Left renal pelvis (tissue), 4 donors: ENCODE results near the gene FCHO1. TPM values are rescaled to one million over a fixed set of nuclear protein-coding genes. Genes with fewer than 3 reads are reported as not detected.
"Not testable (repeated sequence)": the region's sequence is repeated elsewhere in the genome, so short reads cannot be mapped to it uniquely, and the experiment has no call there.

Experiments used
- DNase-seq, 4 donors: peaks; one replicate each; pipeline ENCODE4 v3.0.0-alpha.2; 2013; ENCODE audit warnings: low read depth in 4 of 4, low spot score in 3 of 4
- polyA plus RNA-seq, 4 donors: library from polyadenylated mRNA; unstranded; fragments of 120-200 nt; gene quantifications; one replicate each; pipeline ENCODE4 v1.2.1, GENCODE V29; 2013; ENCODE audit not compliant: insufficient read length in 4 of 4

Gene FCHO1
- polyA plus RNA-seq, 4 donors, result 2.0 to 3.2 (median 2.4) TPM

- no peak for DNase-seq
These were observed 37.4 kb downstream of the FCHO1 start for GRCh38 chr19:17788632-17789031.

DNA sequence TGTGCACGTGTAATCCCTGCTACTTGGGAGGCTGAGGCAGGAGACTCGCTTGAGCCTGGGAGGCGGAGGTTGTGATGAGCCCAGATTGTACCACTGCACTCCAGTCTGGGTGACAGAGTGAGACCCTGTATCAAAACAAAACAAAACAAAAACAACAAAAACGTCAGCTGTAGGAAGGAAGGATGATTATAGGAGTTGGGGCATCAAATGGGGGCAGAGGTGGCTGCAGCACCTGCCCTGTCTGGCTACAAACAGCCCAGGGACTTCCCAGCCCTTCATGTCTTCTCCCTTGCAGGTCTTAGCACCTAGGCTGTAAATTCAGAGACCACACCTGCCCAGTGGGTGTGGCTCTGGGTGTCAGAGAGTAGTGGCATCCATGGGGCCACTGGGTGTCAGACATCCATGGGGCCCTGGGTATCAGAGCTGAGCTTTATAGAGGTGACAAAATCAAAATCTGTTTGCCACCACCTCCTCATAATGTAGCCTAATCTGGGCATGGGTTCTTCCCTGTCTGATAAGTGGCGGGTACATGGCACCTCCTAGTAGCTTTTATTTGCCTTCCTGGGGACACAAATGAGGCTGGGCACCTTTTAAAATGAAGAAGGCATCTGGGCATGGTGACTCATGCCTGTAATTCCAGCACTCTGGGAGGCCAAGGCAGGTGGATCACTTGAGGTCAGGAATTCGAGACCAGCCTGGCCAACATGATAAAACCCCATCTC, 38.9 kb downstream of the FCHO1 start:
- no peak for DNase-seq

DNA sequence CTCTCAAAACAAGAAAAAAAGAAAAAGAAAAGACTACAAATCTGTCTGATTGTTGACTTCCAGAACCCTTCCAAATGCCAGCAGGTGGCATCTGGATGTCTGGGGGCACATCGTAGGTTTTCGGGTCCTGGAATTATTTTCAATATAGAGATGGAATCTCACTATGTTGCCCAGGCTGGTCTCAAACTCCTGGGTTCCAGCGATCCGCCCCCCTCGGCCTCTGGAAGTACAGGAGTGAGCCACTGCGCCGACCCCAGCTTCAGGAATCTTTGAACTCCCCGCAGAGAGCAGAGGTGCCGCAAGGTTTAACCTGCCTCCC, 43.1 kb downstream of the FCHO1 start:
- no peak for DNase-seq

DNA sequence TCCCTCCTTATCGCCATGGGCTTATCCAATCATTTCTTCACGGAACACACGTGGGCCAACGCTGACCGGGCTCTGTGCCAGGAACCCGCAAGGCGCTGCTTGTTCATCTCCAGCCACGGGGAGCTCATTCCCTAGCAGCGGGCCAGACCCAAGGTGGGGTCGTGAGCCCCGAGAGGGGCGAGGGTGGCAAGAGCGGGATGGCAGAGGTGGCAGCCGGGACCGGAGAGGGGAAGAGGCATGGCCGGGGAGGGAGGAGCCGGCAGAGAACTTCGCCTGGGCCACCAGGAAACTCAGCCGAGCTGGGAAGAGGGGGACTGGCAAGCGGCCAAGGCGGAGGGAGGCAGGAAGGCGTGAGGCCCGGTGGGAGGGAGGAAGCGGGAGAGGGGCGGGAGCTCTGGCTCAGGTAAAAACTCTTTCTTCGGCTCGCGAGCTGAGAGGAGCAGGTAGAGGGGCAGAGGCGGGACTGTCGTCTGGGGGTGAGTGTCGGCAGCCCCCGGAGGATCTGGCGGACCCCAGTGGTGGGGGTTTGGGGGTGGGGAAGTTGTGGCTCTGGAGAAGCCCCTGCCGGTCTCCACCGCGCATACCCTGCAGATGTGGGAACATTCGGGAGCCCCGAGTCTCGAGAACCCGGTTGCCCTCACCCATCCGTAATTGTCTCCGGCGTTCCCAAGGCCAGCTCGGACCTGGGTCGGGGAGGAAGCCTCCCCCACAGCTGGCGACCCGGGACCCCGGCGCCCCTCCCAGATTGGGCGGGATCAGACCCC, 43.6 kb downstream of the FCHO1 start, which contains the start of gene B3GNT3:
B3GNT3 (plus strand) TSS at position 408 of the 764 bp plus-strand sequence. CDS start 12,670 bp downstream, outside the sequence.
- no peak for DNase-seq

DNA sequence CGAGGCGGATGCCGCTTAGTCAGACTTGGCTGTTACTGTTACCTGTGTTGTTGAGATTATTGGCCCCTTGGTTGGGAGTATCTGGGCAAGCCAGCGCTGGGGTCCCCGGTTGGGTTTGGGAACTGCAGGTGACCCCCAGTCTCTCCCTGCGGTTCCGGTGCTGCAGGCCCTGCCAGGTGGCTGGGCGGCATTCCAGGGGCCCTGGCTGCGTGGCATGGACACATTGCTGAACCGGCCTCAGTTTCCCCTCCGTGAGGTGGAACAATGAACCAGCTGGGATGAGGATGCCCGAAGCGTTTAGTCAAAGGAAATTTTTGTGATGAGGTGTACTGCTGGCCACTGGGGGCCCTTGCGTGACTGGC, 44.2 kb downstream of the FCHO1 start:
- DNase-seq, result no peak

GRCh38 chr19:17796013-17796837, 44.9 kb downstream of the FCHO1 start:
- no peak for DNase-seq

DNA sequence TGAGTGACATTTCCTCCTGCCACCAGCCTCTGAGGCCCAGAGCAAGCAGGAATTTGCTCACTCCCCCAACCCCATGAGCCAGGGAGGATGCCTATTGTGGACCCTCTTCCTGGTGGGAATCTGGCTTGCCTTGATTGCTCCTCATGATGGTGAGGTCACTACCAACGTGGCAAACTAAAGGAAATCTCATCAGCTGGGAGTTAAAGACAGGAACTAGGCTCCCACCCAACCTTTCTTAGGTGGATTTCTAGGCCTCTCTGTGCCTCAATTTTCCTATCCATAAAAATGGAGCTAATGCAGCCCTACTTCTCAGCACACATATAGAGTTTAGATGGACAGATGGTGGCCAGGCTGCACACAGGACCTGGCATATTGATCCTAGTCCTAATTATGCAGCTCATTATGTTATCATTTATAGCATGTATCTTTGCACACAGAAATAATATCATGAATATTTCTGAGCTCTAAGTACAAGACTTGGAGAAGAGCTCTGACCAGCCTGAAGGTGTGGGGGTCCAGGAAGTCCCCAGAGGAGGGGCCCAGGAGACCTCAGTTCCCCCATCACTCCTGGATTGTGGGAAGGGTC, 45.7 kb downstream of the FCHO1 start:
- no peak for DNase-seq

DNA sequence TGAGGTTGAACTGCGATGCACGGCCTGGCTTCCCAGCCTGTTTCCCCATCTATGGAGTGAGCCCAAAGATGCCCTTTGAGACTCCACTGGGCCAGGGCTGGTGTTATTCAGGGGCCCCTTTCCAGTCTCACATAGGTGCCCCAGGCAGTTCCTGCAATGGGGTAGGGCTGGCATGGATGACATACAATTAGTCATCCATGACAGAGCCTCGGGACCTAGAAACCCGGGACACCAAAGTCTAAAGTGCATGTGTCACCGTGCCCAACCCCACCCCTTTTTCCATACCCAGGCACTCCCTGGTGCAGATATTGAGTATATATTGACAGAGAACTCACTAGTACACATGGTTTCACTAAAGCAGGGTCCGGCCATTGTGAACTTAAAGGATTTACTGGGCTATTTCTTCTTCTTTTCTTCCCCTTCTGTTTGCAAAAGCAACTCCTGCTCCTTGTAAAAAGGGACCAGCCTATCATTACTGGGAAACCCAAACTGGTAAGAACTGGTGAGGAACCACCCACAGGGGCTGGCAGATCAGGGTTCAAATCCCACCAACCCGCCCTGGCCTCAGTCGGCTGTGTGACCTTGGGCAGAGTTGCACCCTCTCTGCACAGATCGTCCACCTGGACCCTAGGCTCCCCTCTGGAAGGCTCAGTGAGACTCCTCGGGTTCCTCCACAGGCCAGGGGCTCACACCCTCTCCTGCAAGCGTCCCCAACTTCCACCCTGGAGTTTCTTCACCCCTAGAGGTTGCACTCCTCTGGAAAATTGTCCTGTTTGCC, 46.3 kb downstream of the FCHO1 start:
- DNase-seq, result no peak

DNA sequence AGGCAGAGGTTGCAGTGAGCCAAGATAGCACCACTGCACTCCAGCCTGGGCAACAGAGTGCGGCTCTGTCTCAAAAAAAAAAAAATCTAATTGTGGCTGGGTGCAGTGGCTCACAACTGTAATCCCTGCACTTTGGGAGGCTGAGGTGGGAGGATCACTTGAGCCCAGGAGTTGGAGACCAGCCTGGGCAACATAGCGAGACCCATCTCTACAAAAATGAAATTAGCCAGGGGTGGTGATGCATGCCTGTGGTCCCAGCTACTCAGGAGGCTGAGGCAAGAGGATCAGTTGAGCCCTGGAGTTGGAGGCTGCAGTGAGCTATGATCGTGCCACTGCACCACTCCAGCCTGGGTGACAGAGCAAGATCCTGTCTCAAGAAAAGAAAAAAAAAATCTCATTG, 47.3 kb downstream of the FCHO1 start:
- DNase-seq, result not testable (repeated sequence)

DNA sequence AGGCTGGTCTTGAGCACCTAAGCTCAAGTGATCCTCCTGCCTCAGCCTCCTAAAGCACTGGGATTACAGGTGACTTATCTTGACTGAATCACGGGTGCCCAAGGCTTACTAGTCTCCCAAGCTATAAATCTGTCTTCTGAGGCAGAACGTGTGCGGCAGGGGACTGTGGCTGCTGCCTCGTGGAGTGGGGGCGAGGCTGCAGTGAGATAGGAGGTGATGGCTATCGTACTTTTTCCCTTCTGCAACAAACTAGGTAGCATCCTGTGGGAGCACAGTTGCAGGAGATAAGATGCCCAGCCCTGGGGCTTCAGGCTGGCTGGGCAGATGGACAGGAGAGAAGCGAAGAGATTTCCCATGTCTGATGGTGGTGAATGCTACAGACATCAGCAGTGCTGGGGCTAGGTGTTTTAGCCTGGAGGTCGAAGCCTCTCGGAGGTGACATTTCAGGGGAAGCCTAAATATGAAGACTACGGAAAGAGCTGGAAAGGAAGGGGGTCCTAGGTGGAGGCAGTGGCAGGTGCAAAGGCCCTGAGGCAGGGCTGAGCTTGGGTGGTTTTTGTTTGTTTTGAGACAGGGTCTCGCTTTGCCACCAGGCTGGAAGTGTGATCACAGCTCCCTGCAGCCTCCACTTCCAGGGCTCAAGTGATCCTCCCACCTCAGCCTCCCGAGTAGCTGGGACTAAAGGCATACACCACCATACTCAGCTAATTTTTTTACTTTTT, 51.0 kb downstream of the FCHO1 start:
- no peak for DNase-seq

DNA sequence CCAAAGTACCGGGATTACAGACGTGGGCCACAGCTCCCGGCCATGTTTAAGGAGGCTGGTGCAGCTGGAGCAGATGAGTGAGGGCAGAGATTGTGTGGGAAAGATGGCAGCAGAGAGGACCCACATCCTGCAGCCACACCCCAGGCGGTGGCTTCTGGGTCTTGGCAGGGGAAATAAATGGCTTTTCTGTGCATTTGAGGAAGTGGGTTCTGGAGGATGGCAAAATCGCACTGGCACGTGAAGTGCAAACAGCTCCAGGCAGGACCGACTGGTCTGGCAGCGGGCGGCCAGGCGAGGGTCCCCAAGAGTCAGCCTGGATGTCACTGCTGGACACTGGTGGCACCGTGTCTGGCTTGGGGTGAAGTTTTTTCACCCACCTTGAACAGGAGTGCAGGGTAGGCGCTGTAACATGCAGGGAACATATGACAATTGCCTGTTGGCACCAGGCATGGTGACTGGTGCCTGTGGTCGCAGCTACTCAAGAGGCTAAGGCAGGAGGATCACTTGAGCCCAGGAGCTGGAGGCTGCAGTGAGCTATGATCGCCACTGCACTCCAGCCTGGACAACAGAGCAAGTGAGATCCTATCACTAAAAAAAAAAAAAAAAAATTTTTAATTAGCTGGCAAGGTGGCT, 52.1 kb downstream of the FCHO1 start:
- no peak for DNase-seq

DNA sequence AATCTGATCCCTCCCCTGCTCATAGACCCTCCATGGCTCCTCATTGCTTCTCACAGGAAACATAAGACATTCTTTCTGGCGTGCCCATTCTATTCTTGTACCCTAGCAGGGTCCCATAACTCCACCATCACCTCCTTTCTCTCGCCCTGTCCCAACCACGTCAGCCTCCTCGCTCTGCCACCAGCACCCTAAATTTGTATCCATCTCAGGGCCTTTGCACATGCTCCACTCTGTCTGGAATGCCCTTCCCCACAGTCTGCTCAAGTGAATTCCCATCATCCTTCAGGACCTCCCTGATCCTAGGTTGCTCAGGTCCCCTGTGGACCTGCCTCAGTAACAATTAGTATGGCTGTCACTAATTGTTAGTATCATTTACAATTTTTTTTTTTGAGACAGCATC, 54.1 kb downstream of the FCHO1 start:
- DNase-seq, result no peak

DNA sequence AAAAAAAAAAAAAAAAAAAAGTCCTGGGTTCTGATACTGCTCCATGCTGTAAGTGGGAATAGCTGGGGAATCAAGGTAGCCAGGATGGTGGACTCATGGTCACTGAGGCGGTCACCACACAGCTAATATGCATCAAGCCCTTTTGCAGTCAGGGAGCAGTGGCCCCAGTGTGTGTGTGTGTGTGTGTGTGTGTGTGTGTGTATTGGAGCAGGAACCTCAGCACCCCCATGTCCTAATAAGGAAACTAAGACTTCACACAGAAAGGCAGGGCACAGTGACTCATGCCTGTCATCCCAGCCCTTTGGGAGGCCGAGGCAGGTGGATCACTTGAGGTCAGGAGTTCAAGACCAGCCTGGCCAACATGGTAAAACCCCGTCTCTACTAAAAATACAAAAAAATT, 55.7 kb downstream of the FCHO1 start:
- DNase-seq, result no peak

- DNase-seq, result no peak
These were observed 56.5 kb downstream of the FCHO1 start for GRCh38 chr19:17807731-17808316.

GRCh38 chr19:17811103-17811502, 59.8 kb downstream of the FCHO1 start:
- DNase-seq, result no peak

DNA sequence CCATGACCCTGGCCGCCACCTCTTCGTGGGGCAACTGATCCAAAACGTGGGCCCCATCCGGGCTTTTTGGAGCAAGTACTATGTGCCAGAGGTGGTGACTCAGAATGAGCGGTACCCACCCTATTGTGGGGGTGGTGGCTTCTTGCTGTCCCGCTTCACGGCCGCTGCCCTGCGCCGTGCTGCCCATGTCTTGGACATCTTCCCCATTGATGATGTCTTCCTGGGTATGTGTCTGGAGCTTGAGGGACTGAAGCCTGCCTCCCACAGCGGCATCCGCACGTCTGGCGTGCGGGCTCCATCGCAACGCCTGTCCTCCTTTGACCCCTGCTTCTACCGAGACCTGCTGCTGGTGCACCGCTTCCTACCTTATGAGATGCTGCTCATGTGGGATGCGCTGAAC, 60.4 kb downstream of the FCHO1 start:
- no peak for DNase-seq

DNA sequence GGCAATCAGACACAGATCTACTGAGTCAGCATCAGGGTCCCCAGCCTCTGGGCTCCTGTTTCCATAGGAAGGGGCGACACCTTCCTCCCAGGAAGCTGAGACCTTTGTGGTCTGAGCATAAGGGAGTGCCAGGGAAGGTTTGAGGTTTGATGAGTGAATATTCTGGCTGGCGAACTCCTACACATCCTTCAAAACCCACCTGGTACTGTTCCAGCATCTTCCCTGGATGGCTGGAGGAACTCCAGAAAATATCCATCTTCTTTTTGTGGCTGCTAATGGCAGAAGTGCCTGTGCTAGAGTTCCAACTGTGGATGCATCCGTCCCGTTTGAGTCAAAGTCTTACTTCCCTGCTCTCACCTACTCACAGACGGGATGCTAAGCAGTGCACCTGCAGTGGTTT, 60.8 kb downstream of the FCHO1 start:
- DNase-seq, result no peak

DNA sequence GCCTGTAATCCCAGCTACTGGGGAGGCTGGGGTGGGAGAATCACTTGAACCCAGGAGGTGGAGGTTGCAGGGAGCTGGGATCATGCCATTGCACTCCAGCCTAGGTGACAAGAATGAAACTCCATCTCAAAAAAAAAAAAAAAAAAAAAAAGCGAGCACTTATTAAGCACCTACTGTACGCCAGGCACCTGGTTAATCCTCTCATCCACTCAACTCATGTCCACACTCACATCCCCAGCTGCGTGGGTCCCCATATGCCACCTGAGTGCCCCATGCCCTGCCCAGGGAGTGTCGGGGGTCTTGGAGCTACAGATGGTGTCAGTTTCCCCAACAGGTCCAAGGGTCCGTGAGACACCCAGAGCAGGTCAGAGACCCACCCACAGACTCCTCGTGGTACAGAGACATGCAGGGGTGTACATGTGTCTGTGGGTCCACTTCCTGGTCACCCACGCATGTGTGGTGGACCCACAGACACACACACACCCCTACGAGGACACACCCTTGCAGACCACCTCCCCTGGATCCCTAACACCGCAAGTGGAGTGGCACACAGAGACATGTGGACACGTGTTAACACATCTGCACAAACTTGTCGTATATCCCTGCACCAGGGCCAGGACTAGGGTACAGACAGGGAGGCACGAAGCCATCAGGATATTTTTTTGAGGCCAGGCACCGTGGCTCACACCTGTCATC, 66.5 kb downstream of the FCHO1 start:
- DNase-seq, result no peak
